Stimulated activated CD8-positive, alpha-beta memory T cell treated with anti-CD3 and anti-CD28 coated beads, Interleukin-12 subunit alpha, Interleukin-12 subunit beta, amount 100 ng/mL, for 4 hours (primary cell): ENCODE data around the gene GPR146.
"Not testable (repeated sequence)": the region's sequence is repeated elsewhere in the genome, so short reads cannot be mapped to it uniquely, and the experiment has no call there.

Experiments
- DNase-seq: peaks from one replicate; pipeline ENCODE4 v3.0.0-alpha.2; 2020; ENCODE audit warnings: low read depth

The GPR146 gene

DNA sequence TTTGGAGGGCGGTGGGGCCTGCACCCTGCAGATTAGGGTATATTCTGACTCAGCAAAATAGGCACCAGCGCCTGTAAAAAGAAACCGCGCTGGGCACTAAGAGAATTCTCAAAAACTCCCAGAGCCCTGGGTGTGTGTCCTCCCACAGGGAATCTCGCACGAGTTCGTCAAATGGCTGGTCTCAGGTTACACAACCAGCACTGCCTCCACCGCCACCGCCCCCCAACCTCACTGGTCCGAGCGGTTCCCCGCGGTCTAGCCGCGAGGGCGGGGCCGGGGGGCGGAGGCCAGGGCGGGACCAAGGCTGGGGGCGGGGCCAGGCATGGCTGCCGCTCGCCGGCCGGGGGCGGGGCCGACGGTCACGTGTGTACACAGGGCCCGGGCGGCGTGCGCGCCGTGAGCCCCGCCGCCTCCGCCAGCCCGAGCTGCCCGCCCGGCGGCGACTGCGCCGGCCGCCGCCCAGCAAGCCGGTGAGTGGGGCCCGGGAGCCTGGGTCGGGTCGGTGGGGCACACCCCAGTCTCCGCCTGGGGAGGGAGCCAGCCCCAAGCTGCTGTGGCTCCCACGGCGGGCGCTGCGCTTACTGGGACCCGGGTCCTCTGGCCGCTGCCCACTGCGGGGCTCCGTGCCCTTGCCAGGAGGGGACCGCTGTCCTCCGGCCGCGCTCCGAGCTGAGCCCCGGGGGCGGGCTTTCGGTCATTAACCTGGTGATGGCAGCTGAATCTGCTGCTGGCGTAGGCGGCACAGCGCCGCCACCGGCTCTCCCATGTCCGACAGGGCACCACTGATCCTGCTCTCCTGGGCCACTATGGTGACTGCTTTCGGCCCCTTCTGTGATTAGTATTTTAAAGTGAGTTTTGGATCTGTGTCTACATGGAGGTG, at the start of gene GPR146:
TSS of gene GPR146 (plus strand) at position 358 of the 880 bp plus-strand sequence. CDS start 12,970 bp downstream, outside the sequence.
- peak; percentile 93 for DNase-seq

- no peak for DNase-seq
These were observed 49.6 kb upstream of the GPR146 start for GRCh38 chr7:994592-995308.

GRCh38 chr7:995571-995970, 48.8 kb upstream of the GPR146 start:
- DNase-seq: no peak

DNA sequence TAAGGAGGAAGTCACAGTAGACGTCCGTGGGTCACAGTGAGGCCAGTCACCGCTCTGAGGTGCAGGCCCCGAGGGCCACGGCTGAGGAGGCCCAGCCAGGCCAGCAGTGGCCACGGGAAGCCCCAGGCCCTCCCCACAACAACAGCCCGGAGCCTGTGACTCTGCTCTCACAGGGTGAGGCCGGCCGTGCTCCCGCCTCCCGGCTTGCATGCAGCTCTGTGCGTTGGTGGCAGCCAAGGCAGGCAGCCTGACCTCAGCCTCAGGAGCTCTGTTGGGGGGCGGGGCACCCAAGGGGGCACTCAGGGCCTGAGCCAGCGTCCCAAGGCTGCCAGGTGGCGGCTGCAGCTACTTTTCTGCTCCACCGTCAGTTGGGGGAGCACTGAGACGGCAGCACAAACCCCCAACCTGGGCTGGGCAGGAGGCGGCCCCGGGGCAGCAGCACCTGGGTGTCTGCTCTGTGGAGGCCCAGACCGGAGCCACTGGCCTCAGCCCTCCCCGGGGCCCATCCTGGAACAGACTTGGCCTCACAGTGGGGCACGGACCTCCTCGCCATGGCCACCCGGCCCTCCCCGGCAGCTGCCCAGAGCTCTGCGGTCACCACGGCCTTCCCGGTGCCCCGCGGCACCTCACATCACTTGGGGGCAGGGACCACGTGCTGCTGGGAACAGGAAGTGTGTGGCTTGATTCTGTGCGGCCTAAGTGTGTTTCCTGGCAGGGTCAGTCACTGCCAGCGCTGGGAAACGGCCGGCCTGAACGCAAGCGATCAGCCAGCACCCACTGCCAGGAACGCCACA, 48.1 kb upstream of the GPR146 start:
- no peak for DNase-seq

DNA sequence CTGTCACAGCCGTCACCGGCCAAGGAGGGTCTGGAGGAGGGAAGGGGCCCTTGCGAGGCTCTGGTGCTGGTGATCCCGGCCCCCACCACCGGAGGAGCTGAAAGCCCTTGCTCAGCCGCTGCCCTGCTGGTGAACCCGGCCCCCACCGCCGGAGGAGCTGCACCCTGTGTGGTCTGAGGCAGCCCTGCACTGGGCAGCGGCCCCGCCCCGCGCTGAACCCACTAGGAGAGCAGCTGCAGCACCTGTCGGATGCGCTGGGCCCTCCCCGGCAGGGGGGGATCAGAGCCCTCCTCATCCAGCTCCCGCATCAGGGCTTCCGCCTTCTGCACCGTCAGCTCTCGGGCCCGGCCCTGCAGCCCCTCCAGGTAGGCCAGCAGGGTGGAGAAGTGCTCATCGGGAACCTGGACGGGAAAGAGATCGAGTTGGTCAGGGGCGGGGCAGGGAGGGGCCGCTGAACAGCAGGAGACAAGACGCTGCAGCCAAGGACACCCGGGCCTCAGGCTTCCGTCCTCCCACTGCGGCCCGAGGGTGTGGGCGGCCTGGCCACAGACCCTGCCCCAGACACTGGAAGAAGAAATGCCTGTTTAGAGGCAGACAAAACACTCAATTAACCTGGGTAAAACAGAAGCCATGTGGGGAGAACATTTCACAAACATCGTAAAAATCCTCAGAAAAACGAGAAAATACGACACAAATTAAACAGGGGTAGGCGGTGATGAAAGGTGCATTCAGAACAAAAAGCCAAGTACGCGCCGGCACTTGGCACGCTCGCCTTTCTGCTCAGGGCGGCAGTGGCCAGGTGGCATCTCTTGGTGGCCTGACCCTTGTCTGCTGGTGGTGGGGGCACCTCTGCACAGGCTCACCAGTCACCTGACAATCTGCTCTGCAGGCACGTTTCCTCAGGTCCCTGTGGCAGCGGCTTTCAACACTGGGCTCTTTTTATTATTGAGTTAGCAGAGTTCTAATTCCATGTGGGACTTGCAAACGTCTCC, 46.6 kb upstream of the GPR146 start:
- DNase-seq: no peak

DNA sequence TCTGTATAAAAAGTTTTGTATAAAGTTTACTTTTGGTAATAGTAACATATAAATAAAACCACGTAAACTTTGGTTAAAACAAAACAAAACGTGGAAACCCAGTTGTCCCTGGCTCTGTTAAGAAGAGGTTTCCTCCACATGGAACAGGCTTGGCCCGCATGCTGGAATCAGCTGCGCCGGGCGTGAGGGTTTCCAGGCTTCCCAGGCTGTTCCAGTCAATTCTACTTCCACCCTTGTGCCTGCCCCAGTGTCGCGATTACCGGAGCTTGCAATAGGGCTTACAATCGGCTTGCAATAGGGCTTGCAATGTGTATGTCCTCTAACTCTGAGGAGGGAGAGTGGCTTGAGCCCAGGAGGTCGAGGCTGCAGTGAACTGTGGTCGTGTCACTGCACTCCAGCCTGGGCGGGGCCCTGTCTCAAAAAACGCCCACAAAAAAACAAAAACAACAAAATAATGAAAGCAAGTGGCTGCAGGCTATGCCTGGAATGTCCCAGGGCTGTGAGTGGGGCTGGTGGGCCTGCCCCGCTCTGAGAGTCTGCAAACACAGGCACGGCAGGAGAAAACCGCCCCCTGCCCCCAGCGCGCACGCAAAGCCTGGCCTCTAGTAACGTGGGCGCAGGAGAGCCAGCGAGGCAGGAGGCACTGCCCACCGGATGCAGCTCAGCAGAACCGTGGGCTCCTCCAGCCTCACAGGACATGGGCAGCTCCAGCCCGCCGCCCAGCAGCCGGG, 45.0 kb upstream of the GPR146 start:
- DNase-seq: no peak

GRCh38 chr7:999941-1000935, 44.1 kb upstream of the GPR146 start:
- DNase-seq: no peak

GRCh38 chr7:1001069-1001770, 43.1 kb upstream of the GPR146 start:
- DNase-seq: not testable (repeated sequence)

GRCh38 chr7:1002026-1002425, 42.3 kb upstream of the GPR146 start:
- not testable (repeated sequence) for DNase-seq

GRCh38 chr7:1002445-1002844, 41.9 kb upstream of the GPR146 start:
- DNase-seq: not testable (repeated sequence)

DNA sequence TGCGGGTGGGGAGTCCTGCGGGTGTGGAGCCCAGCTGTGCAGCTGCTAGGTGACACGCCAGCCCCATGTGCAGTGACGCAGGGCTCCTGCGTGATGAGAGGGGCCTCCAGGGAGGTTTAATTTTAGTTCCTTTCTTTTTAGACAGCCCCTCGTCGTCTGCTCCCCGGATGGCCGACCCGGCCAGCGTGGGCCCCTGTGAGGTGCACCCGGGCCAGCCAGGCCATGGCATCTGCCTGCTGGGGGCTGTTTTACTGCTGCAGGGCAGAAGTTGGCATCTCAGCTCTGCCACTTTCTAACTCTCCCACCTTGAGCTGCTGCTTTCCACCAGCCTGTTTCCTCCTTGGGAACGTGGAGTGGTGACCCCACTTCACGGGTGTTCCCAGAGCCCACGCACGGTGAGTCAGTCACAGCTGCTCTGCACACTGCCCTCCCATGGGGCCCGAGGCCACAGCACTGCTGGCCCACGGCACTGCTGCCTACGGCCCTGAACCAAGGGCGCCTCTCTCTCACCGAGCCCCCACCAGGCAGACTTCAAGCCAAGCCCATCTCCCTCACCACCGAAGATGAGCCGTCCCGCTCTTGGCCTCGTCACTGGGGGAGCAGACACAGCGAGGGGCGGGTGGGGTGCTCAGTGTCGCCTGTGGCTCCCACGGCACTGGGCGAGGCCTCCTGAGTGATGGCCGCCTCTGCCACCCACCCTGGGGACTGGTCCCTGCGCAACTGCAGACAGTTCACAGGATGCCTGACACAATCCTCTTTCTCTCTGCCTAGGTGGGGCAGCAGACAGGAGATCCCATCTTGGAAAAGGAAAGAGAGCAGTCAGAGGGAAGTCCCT, 40.1 kb upstream of the GPR146 start:
- no peak for DNase-seq

GRCh38 chr7:1005303-1005702, 39.0 kb upstream of the GPR146 start:
- no peak for DNase-seq

DNA sequence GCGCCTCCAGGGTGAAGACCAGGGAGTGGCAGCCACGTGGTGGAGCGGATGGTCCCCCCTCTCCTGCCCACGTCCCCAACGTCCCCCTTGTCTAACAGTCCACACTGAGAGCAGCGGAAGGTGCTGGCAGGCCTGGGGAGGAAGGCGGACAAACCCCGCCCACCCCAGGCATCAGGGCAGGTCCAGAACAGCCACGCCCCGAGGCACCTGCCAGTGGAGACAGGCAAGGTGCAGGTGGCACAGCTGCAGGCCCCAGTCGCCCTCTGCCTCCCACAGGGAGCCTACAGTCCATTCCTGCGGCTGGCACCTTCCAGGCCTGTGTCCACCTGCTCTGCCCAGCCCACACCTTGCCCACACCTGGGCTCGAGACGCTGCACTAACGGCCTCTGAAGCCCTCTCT, 36.4 kb upstream of the GPR146 start:
- DNase-seq: no peak

GRCh38 chr7:1008733-1009363, 35.5 kb upstream of the GPR146 start:
- DNase-seq: no peak

- no peak for DNase-seq
These were observed 34.6 kb upstream of the GPR146 start for GRCh38 chr7:1009747-1010146.

- DNase-seq: no peak
These were observed 34.1 kb upstream of the GPR146 start for GRCh38 chr7:1010226-1010625.
